Smooth muscle cell (in vitro differentiated cells): Measurements from ENCODE around the gene GAREM2. TPM values are rescaled to one million over a fixed set of nuclear protein-coding genes. Genes with fewer than 3 reads are reported as not detected.
A peak's percentile ranks its signal among the peaks of the same experiment; 100 is the strongest.

Experiments
- DNase-seq: peaks from one replicate; lab custom pipeline; 2025; ENCODE audit not compliant: unreplicated experiment; lab: John Stamatoyannopoulos, UW
- H2AFZ ChIP-seq: fragments of 200-600 bp; sonication (generic); 2 replicates; pipeline ENCODE4 v1.6.0; 2016; ENCODE audit warnings: antibody characterized with exemption, low read depth, mild to moderate bottlenecking
- H3F3A ChIP-seq: fragments of 200-600 bp; sonication (generic); 2 replicates; pipeline ENCODE4 v1.6.0; 2017; ENCODE audit warnings: antibody characterized with exemption, low read depth
- H3K27ac ChIP-seq: fragments of 200-600 bp; sonication (generic); 2 replicates; pipeline ENCODE4 v1.5.1; 2016; ENCODE audit warnings: low read depth, mild to moderate bottlenecking
- H3K27me3 ChIP-seq: fragments of 200-600 bp; sonication (generic); 2 replicates; pipeline ENCODE4 v1.6.1; 2016; ENCODE audit warnings: low read depth, mild to moderate bottlenecking
- H3K36me3 ChIP-seq: fragments of 200-600 bp; sonication (generic); 2 replicates; pipeline ENCODE4 v1.5.1; 2016; ENCODE audit warnings: low read depth
- H3K4me1 ChIP-seq: fragments of 200-600 bp; sonication (generic); 2 replicates; pipeline ENCODE4 v1.5.1; 2016; ENCODE audit warnings: low read depth
- H3K4me2 ChIP-seq: fragments of 200-600 bp; sonication (generic); 2 replicates; pipeline ENCODE4 v1.6.0; 2016; ENCODE audit warnings: mild to moderate bottlenecking
- H3K4me3 ChIP-seq: fragments of 200-600 bp; sonication (generic); 2 replicates; pipeline ENCODE4 v1.5.1; 2016; ENCODE audit warnings: mild to moderate bottlenecking
- H3K79me2 ChIP-seq: fragments of 200-600 bp; sonication (generic); 2 replicates; pipeline ENCODE4 v1.6.0; 2016; ENCODE audit warnings: low read depth, mild to moderate bottlenecking
- H3K9ac ChIP-seq: fragments of 200-600 bp; sonication (generic); 2 replicates; pipeline ENCODE4 v1.6.0; 2016; ENCODE audit warnings: low read depth
- H3K9me3 ChIP-seq: fragments of 200-600 bp; sonication (generic); replicated peaks from 2 replicates; pipeline ENCODE4 v1.5.1; 2016; ENCODE audit warnings: low read depth
- H4K20me1 ChIP-seq: fragments of 200-600 bp; sonication (generic); 2 replicates; pipeline ENCODE4 v1.6.0; 2016; ENCODE audit warnings: low read depth
- WGBS: methylation state at CpG from one replicate; pipeline ENCODE4 v1.1.7; 2016; ENCODE audit warnings: low lambda C conversion rate; 5-methylcytosine and 5-hydroxymethylcytosine counted together
- polyA plus RNA-seq: library from polyadenylated mRNA; unstranded; fragments of >200 nt; fragmentation: Nextera tagmentation; extraction: Ambion mirVana; gene quantifications from 2 replicates; pipeline ENCODE4 v1.2.1, GENCODE V29; 2016
- total RNA-seq: library from RNA; depleted of rRNA; stranded (reverse); fragments of >200 nt; gene quantifications from 2 replicates; pipeline ENCODE4 v1.2.3, GENCODE V29; 2014
- TF ChIP-seq, protein P1 (sequence below): fragments of 200-600 bp; sonication (generic); IDR thresholded peaks from 2 replicates; pipeline ENCODE4 v1.5.1; 2017; ENCODE audit warnings: borderline replicate concordance, mild to moderate bottlenecking, antibody characterized with exemption; ENCODE audit not compliant: insufficient read depth, poor library complexity, severe bottlenecking

Gene GAREM2
- total and polyA plus RNA-seq, 2 experiments from 2014 or later = 2.9 to 16.2 TPM

DNA sequence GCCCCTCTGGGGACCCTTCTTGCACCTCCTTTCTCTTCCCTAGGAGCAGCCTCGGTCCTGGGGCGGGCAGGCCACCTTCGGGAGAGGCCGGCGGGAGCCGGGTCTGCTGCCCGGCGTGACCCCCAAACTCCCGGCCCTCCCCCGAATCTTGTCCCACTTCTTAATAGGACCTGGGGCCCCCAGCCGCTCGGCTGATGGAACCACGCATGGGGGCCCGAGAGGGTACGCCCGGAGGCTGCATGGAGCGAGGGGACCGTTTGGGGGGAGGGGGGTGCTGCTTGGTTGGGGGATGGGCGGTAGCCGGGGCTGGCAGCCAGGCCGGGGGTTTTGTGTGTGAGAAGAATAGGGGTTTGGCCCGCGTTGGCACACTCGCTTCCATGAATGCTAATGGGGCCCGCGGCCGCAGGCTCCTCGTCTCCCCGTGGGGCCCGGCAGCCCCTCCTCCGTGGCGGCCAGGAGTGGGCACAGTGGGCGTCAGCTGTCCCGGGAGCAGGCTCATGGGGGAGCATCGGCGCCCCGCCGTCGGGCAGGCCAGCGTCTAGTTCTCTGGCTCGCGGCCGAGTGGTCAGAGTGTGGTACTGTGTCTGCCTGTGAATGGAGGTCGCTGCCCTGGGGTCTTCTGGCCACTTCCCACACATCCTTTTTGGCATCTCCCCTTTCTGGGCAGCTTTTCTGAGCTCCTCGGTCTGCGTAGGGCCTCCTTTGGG, 1.0 kb downstream of the GAREM2 start:
- no peaks in the 10 kb centered on the region for H3K79me2 ChIP-seq
- TF ChIP-seq, protein P1, sequence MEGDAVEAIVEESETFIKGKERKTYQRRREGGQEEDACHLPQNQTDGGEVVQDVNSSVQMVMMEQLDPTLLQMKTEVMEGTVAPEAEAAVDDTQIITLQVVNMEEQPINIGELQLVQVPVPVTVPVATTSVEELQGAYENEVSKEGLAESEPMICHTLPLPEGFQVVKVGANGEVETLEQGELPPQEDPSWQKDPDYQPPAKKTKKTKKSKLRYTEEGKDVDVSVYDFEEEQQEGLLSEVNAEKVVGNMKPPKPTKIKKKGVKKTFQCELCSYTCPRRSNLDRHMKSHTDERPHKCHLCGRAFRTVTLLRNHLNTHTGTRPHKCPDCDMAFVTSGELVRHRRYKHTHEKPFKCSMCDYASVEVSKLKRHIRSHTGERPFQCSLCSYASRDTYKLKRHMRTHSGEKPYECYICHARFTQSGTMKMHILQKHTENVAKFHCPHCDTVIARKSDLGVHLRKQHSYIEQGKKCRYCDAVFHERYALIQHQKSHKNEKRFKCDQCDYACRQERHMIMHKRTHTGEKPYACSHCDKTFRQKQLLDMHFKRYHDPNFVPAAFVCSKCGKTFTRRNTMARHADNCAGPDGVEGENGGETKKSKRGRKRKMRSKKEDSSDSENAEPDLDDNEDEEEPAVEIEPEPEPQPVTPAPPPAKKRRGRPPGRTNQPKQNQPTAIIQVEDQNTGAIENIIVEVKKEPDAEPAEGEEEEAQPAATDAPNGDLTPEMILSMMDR = no peak
- no peaks in the 10 kb centered on the region for H4K20me1 ChIP-seq
- peak overlapping the region; percentile 18 for H2AFZ ChIP-seq
- 21% methylated on average over 38 of the region's 46 CpGs for WGBS
- peak overlapping the region; percentile 85 for H3K4me2 ChIP-seq
- H3K27ac ChIP-seq = no peak overlapping the region
- DNase-seq = no peak
- peaks cover 5% of the 10 kb centered on the region for H3K4me1 ChIP-seq
- no peaks in the 10 kb centered on the region for H3K9me3 ChIP-seq
- no peaks in the 10 kb centered on the region for H3K36me3 ChIP-seq
- peaks cover 28% of the 10 kb centered on the region for H3K27me3 ChIP-seq
- H3K9ac ChIP-seq = no peak overlapping the region
- no peaks in the 10 kb centered on the region for H3F3A ChIP-seq
- H3K4me3 ChIP-seq = peak overlapping the region; percentile 51

DNA sequence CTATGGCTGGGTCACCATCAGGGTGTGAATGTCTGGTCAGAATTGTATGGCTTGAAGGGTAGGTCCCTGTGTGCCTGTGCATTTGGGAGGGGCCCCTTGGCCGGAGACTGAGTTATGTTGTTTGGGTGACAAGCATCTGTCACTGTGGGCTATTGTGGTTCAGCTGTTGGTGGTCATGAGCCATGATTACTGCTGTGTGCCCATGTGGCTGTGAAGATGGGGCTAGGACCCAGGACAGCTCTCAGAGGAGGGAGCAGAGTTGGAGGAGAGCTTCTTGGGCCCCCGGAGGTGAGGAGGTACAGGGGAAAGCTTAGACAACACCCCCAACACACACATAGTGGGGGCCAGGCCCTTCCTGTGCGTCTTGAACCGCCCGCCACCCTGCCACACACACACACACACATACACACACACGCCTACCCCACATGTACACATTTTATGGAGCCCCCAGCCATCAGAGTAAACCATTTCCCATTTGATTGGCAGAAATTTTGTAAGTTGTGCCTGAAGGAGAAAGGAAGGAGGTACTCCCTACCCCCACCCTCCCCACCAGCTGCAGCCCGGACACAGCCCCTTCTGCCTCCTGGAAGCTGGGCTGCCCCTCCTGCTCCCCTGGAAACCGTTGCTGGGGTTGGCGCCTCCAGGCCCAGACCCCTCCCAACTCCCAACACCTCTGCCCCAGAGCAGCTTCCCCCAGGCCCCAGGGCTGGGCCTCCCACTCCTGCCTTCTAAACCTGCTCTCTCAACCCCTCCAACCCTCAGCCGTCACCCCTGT, 2.0 kb downstream of the GAREM2 start:
- H2AFZ ChIP-seq = no peak overlapping the region
- peaks cover 5% of the 10 kb centered on the region for H3K4me1 ChIP-seq
- 81% methylated on average over 9 of the region's 10 CpGs for WGBS
- H3K27ac ChIP-seq = no peak overlapping the region
- H3K4me3 ChIP-seq = no peak overlapping the region
- no peaks in the 10 kb centered on the region for H3K36me3 ChIP-seq
- TF ChIP-seq, protein P1 = no peak
- no peak overlapping the region for H3K9ac ChIP-seq
- H3K9me3 ChIP-seq = no peaks in the 10 kb centered on the region
- DNase-seq = no peak
- peaks cover 28% of the 10 kb centered on the region for H3K27me3 ChIP-seq
- no peaks in the 10 kb centered on the region for H3F3A ChIP-seq
- H4K20me1 ChIP-seq = no peaks in the 10 kb centered on the region
- no peak overlapping the region for H3K4me2 ChIP-seq
- no peaks in the 10 kb centered on the region for H3K79me2 ChIP-seq

DNA sequence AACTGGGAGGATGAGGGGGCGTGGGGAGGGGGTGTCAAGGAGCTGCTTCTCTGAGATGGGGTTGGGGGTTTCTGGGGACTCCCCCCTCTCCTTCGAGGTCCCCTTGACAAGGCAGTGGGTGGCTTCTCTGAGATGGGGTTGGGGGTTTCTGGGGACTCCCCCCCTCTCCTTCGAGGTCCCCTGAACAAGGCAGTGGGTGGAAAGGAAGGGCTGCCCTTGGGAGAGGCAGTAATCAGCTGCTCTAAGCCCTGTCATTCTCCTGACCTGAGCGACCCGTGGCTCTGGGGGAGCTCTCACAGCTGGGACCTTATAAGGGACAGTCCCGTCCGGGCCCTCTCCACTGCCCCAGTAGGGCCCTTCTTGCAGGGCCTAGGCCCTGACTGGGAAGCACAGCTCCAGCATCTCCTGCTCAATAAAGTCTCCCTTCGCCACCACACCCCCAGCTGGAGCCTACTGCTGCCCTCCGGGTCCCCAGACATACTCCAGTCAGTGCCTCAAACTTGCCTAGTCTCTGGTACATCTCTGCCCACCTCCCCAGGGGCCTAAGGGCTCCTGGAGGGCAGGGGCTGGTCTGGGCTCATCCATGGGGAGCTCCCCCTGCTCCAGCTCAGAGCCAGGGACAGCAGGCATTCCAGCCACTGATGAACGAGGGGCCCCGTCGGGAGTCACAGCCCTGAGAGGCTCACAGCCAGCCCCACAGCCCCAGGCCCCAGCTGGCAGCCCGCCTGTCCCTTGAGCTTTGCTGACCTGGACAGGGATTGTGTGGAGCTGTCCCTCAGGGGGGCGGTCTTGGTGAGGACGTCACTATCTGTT, 2.8 kb downstream of the GAREM2 start:
- H3K79me2 ChIP-seq = no peaks in the 10 kb centered on the region
- H2AFZ ChIP-seq = no peak overlapping the region
- no peak overlapping the region for H3K9ac ChIP-seq
- H3K9me3 ChIP-seq = no peaks in the 10 kb centered on the region
- DNase-seq = no peak
- no peaks in the 10 kb centered on the region for H3F3A ChIP-seq
- no peak overlapping the region for H3K27ac ChIP-seq
- WGBS = 71% methylated on average over 13 of the region's 15 CpGs
- H4K20me1 ChIP-seq = no peaks in the 10 kb centered on the region
- TF ChIP-seq, protein P1 = no peak
- peaks cover 5% of the 10 kb centered on the region for H3K4me1 ChIP-seq
- no peak overlapping the region for H3K4me3 ChIP-seq
- no peaks in the 10 kb centered on the region for H3K36me3 ChIP-seq
- no peak overlapping the region for H3K4me2 ChIP-seq
- peaks cover 28% of the 10 kb centered on the region for H3K27me3 ChIP-seq
